Prostate gland (tissue), 2 donors: ENCODE measurements around the gene RECQL5. TPM values are rescaled to one million over a fixed set of nuclear protein-coding genes. Genes with fewer than 3 reads are reported as not detected.

Source experiments
- DNase-seq: peaks from one replicate; pipeline ENCODE4 v3.0.0-alpha.2; 2019; ENCODE audit warnings: low spot score
- H3K27ac ChIP-seq, 2 donors: fragments of 200-600 bp; sonication (generic); 2 replicates each; pipeline ENCODE4 v1.5.1; 2017 to 2019
- H3K27me3 ChIP-seq: fragments of 200-600 bp; sonication (generic); replicated peaks from 2 replicates; pipeline ENCODE4 v1.5.1; 2019; ENCODE audit not compliant: insufficient read depth
- H3K36me3 ChIP-seq, 2 donors: fragments of 200-600 bp; sonication (generic); 1 replicate in 1 of 2; 2 replicates in 1 of 2; pipeline versions ENCODE4 v1.5.1 to v1.8.1; 2017 to 2019
- H3K4me1 ChIP-seq: fragments of 200-600 bp; sonication (generic); replicated peaks from 2 replicates; pipeline ENCODE4 v1.5.1; 2019
- H3K4me3 ChIP-seq, 2 donors: fragments of 200-600 bp; sonication (generic); 2 replicates each; pipeline ENCODE4 v1.5.1; 2017 to 2019
- H3K9me3 ChIP-seq: fragments of 200-600 bp; sonication (generic); 2 replicates; pipeline ENCODE4 v1.5.1; 2017
- POLR2A ChIP-seq: fragments of 450-650 bp; IDR thresholded peaks from one replicate; pipeline ENCODE4 v1.6.1; 2016; ENCODE audit warnings: antibody characterized with exemption, mild to moderate bottlenecking
- POLR2AphosphoS5 ChIP-seq: sonication (generic); formaldehyde crosslinking; IDR thresholded peaks from one replicate; pipeline ENCODE4 v1.6.1; 2017; ENCODE audit warnings: antibody characterized with exemption
- WGBS: methylation state at CpG from one replicate; pipeline ENCODE4 v1.1.5; 2018; 5-methylcytosine and 5-hydroxymethylcytosine counted together
- intact Hi-C: fragments of 100-400 bp; cut with DNase I; formaldehyde crosslinking; loops from one replicate; pipeline ENCODE4 v1.14.2; 2022
- total RNA-seq, 2 donors: library from RNA; depleted of rRNA; stranded (reverse); fragments of >200 nt; gene quantifications; one replicate each; pipeline ENCODE4 v1.1.0, GENCODE V29; 2016
- TF ChIP-seq, protein P1 (sequence below), 4 experiments: fragments of 200-600 bp in 2 of 4; fragments of 450-650 bp in 2 of 4; sonication (generic) in 2 of 4; IDR thresholded peaks; 1 replicate in 3 of 4; 2 replicates in 1 of 4; pipeline ENCODE4 v1.5.1; 2016 to 2019; ENCODE audit warnings: antibody characterized with exemption in 4 of 4, mild to moderate bottlenecking in 2 of 4, moderate library complexity in 2 of 4

Gene RECQL5
- total RNA-seq, 2 donors from 2014 or later, result 33.6 to 132 TPM

DNA sequence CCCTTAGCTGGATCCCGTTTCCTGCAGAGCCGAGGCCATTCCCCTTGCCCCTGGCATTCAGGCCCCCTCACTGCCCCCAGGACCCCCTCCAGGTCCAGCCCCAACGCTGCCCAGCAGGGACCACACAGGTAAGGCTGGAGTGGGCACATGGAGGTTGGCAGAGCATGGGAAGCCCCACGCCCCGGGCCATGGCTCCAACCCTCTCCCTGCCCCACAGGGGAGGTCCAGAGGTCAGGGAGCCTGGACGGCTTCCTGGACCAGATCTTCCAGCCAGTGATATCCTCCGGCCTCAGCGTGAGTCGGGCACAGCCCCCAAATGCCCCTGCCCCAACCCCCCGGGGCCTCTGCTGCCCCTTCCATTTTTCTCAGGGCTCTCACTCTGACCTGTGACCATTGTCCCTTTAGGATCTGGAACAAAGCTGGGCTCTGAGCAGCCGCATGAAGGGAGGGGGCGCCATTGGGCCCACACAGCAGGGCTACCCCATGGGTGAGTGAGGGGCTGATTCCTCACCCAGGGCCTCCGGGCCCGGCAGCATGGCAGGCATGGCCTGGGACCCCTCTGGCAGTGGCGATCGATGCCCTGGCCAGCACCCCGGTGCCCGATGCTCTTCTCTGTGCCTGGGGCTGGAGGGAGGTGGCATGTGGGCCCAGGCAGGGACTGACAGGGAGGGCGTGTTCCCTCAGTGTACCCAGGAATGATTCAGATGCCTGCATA is 52.2 kb downstream of the RECQL5 start:
- TF ChIP-seq, protein P1, sequence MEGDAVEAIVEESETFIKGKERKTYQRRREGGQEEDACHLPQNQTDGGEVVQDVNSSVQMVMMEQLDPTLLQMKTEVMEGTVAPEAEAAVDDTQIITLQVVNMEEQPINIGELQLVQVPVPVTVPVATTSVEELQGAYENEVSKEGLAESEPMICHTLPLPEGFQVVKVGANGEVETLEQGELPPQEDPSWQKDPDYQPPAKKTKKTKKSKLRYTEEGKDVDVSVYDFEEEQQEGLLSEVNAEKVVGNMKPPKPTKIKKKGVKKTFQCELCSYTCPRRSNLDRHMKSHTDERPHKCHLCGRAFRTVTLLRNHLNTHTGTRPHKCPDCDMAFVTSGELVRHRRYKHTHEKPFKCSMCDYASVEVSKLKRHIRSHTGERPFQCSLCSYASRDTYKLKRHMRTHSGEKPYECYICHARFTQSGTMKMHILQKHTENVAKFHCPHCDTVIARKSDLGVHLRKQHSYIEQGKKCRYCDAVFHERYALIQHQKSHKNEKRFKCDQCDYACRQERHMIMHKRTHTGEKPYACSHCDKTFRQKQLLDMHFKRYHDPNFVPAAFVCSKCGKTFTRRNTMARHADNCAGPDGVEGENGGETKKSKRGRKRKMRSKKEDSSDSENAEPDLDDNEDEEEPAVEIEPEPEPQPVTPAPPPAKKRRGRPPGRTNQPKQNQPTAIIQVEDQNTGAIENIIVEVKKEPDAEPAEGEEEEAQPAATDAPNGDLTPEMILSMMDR (IDR thresholded peaks at IDR 0.05), result no peak
- H3K4me1 ChIP-seq, result no peaks in the 10 kb centered on the region
- no peak overlapping the region for H3K27ac ChIP-seq
- intact Hi-C loops, result no loop called here
- WGBS, result 90% methylated on average over 18 of the region's 19 CpGs
- DNase-seq, result no peak
- no peaks in the 10 kb centered on the region for H3K27me3 ChIP-seq
- H3K4me3 ChIP-seq, result no peak overlapping the region
- no peaks in the 10 kb centered on the region for H3K9me3 ChIP-seq
- H3K36me3 ChIP-seq, result no peaks in the 10 kb centered on the region

DNA sequence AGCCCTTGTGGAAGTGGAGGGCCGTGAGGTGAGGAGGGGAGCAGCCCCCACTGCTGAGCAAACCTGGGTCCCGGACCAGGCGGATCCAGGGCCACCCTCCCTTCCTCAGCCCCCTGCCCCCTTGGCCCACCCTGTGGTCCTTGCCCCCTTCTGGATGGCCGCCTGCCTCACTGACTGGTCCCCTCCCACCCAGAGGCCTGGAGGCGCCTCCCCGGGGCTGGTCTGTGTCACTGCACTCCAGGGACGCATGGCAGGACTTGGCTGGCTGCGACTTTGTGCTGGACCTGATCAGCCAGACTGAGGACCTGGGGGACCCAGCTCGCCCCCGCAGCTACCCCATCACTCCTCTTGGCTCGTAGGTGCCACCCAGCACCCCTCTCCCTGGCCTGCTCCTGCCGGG is 52.9 kb downstream of the RECQL5 start:
- H3K27me3 ChIP-seq, result no peaks in the 10 kb centered on the region
- no peak for DNase-seq
- TF ChIP-seq POLR2AphosphoS5 (no peak), POLR2A (no peak)
- TF ChIP-seq, protein P1 (IDR thresholded peaks at IDR 0.05), result no peak
- H3K4me3 ChIP-seq, result no peak overlapping the region
- no peak overlapping the region for H3K27ac ChIP-seq
- H3K36me3 ChIP-seq, result no peaks in the 10 kb centered on the region
- WGBS, result 86% methylated on average over 11 of the region's 12 CpGs
- no peaks in the 10 kb centered on the region for H3K4me1 ChIP-seq
- intact Hi-C loops, result no loop called here
- no peaks in the 10 kb centered on the region for H3K9me3 ChIP-seq

DNA sequence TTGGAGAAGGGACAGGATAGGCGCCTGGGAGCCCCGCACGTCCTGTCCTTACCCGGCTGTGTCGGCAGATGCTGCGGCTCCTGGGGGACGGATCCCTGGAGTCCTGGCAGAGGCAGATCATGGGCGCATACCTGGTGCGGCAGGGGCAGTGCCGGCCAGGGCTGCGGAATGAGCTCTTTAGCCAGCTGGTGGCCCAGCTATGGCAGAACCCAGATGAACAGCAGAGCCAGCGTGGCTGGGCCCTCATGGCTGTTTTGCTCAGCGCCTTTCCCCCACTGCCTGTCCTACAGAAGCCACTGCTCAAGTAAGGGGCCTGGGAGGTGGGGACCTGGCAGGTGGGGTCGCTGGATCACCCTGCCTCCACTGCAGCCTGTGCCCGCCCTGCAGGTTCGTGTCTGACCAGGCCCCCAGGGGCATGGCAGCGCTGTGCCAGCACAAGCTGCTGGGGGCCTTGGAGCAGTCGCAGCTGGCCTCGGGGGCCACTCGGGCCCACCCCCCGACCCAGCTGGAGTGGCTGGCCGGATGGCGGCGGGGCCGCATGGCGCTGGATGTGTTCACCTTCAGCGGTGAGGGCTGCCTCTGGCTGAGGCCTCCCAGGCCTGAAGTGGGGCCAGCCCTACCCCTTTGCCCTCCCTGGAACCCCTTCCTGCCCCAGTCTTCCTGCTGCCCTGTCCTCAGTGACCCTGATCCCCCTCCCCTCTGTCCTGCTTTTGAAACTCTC is 53.9 kb downstream of the RECQL5 start:
- intact Hi-C loops, result no loop called here
- Histone ChIP-seq H3K4me3 (no peak overlapping the region), H3K36me3 (no peaks in the 10 kb centered on the region), H3K27ac (peak overlapping the region in 1 of 2 donors; percentile 32), H3K9me3 (no peaks in the 10 kb centered on the region), H3K4me1 (no peaks in the 10 kb centered on the region), H3K27me3 (no peaks in the 10 kb centered on the region)
- TF ChIP-seq, protein P1 (IDR thresholded peaks at IDR 0.05), result no peak
- TF ChIP-seq POLR2AphosphoS5, result no peak
- no peak for TF ChIP-seq POLR2A
- DNase-seq, result no peak
- WGBS, result 87% methylated on average over 27 of the region's 27 CpGs

DNA sequence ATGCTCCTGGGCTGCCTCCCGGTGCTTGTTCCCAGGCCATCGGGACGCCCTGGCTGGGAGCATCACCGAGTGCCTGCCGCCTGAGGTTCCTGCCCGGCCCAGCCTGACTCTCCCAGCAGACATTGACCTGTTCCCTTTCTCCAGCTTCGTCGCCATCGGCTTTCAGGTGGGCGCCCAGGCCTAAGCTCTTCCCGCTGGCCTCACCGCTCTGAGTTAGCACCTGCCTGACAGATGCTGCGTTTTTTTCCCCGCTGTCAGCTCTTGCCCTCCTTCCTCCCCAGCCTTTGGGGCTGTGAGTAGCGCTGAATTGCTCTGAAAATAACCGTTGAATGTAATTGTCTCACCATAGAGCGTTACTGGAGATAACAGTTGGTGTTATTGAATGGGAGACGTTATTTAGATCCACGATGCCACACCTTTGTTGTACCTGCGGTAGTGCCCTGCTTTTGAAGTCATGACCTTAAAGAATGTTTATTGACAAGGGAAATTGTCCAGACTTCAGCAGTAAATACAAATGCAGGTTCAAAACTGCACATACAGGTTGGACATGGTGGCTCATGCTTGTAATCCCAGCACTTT is 55.0 kb downstream of the RECQL5 start:
- H3K4me3 ChIP-seq, result no peak overlapping the region
- H3K4me1 ChIP-seq, result no peaks in the 10 kb centered on the region
- DNase-seq, result no peak
- intact Hi-C loops, result no loop called here
- H3K36me3 ChIP-seq, result no peaks in the 10 kb centered on the region
- H3K27me3 ChIP-seq, result no peaks in the 10 kb centered on the region
- no peaks in the 10 kb centered on the region for H3K9me3 ChIP-seq
- H3K27ac ChIP-seq, result peak overlapping the region in 1 of 2 donors; percentile 32
- peak; percentile 65 for TF ChIP-seq POLR2AphosphoS5
- TF ChIP-seq, protein P1 (IDR thresholded peaks at IDR 0.05), result no peak
- 71% methylated on average over 20 of the region's 20 CpGs for whole genome bisulfite sequencing
